Fibroblast of mammary gland (primary cell): Measurements from ENCODE around the gene HTR2B.
A peak's percentile ranks its signal among the peaks of the same experiment; 100 is the strongest.

Experiments used
- DNase-seq: peaks from one replicate; pipeline ENCODE4 v3.0.0-alpha.2; 2010; ENCODE audit warnings: low read depth
- H3K4me3 ChIP-seq: 2 replicates; pipeline ENCODE4 v1.5.1; 2011; ENCODE audit warnings: low read depth, mild to moderate bottlenecking, low read length, moderate library complexity; ENCODE audit not compliant: control insufficient read depth
- TF ChIP-seq, protein P1 (sequence below): conservative IDR thresholded peaks from 2 replicates; pipeline ENCODE4 v1.5.1; 2011; ENCODE audit warnings: low read depth, low read length, inconsistent platforms; ENCODE audit not compliant: control insufficient read depth, insufficient read depth

The HTR2B gene

GRCh38 chr2:231117148-231117547 lies 7.7 kb downstream of the HTR2B start:
- DNase-seq = no peak
- TF ChIP-seq, protein P1, sequence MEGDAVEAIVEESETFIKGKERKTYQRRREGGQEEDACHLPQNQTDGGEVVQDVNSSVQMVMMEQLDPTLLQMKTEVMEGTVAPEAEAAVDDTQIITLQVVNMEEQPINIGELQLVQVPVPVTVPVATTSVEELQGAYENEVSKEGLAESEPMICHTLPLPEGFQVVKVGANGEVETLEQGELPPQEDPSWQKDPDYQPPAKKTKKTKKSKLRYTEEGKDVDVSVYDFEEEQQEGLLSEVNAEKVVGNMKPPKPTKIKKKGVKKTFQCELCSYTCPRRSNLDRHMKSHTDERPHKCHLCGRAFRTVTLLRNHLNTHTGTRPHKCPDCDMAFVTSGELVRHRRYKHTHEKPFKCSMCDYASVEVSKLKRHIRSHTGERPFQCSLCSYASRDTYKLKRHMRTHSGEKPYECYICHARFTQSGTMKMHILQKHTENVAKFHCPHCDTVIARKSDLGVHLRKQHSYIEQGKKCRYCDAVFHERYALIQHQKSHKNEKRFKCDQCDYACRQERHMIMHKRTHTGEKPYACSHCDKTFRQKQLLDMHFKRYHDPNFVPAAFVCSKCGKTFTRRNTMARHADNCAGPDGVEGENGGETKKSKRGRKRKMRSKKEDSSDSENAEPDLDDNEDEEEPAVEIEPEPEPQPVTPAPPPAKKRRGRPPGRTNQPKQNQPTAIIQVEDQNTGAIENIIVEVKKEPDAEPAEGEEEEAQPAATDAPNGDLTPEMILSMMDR = no peak
- no peak overlapping the region for H3K4me3 ChIP-seq

GRCh38 chr2:231115651-231116050 lies 9.2 kb downstream of the HTR2B start:
- TF ChIP-seq, protein P1 = no peak

GRCh38 chr2:231113489-231113888 lies 11.4 kb downstream of the HTR2B start:
- no peak for DNase-seq
- no peak overlapping the region for H3K4me3 ChIP-seq
- TF ChIP-seq, protein P1 = no peak

More at GRCh38 chr2:231115651-231116050, 9.2 kb downstream of the HTR2B start:
- DNase-seq = no peak
- no peak overlapping the region for H3K4me3 ChIP-seq

- DNase-seq = peak; percentile 50
These were observed 12.9 kb downstream of the HTR2B start for GRCh38 chr2:231111987-231112386.

DNA sequence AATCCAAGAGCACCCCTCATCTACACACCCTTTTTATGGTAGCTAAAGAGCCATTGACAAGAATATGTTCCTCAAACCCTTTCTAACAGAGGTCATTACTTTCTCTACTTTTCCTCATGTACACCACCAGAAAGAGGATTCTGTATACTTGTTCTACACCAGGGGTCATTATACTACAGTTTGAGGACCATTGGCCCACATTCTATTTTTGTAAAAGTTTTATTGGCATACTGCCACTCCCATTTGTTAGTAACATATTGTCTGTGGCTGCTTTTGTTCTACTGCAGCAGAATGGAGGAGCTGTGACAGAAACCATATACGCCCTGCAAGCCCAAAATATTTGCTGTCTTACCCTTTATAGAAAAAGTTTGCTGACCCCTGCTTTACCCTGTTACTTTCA lies 14.3 kb downstream of the HTR2B start:
- TF ChIP-seq, protein P1 = peak; percentile 41
- peak; percentile 68 for DNase-seq
- no peak overlapping the region for H3K4me3 ChIP-seq

More at GRCh38 chr2:231111987-231112386, 12.9 kb downstream of the HTR2B start:
- TF ChIP-seq, protein P1 = no peak
- H3K4me3 ChIP-seq = no peak overlapping the region

DNA sequence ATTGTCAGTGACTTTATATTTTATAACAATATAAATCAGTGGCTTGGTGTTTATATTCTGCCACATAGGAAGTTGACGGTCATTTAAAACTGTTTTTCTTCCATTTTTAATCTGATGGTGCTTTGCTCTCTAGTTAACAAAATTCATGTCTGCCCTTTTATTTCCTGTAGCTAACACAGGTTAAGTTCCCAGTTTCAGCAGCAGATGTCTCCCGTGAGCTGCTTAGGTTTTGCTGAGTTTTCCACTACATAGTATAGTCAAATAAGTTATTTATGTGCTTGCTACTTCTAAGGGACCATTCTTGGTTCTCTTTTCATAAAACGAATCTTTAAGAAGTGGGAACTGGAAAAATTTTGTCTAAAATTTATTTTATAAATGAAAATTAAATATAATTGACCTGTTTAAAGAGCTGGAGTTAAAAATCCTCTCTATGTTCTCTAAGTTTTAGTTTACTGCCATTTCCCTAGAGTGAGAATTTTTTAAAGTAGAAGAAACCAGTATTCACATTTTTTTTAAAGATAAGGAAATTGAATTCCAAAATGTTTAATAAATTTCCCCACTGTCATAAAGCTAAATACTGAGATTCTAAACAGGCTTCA lies 20.6 kb downstream of the HTR2B start:
- peak; percentile 77 for DNase-seq
- H3K4me3 ChIP-seq = no peak overlapping the region
- TF ChIP-seq, protein P1 = peak; percentile 94
